PC-9 (cell line): ENCODE data around the gene ZMYM2.

Source experiments
- EZH2 ChIP-seq: fragments of 200-600 bp; sonication (generic); IDR thresholded peaks from 2 replicates; pipeline ENCODE4 v1.8.0; 2017; ENCODE audit warnings: antibody characterized with exemption, low read depth
- TF ChIP-seq, protein P1 (sequence below): fragments of 200-600 bp; sonication (generic); conservative IDR thresholded peaks from 2 replicates; pipeline ENCODE4 v1.6.1; 2017; ENCODE audit warnings: mixed run types, antibody characterized with exemption, mild to moderate bottlenecking, moderate library complexity

GRCh38 chr13:20019043-20019442 lies 60.5 kb downstream of the ZMYM2 start:
- TF ChIP-seq, protein P1, sequence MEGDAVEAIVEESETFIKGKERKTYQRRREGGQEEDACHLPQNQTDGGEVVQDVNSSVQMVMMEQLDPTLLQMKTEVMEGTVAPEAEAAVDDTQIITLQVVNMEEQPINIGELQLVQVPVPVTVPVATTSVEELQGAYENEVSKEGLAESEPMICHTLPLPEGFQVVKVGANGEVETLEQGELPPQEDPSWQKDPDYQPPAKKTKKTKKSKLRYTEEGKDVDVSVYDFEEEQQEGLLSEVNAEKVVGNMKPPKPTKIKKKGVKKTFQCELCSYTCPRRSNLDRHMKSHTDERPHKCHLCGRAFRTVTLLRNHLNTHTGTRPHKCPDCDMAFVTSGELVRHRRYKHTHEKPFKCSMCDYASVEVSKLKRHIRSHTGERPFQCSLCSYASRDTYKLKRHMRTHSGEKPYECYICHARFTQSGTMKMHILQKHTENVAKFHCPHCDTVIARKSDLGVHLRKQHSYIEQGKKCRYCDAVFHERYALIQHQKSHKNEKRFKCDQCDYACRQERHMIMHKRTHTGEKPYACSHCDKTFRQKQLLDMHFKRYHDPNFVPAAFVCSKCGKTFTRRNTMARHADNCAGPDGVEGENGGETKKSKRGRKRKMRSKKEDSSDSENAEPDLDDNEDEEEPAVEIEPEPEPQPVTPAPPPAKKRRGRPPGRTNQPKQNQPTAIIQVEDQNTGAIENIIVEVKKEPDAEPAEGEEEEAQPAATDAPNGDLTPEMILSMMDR, result no peak
- TF ChIP-seq EZH2, result no peak
